Thyroid gland (tissue), 4 donors: Measurements from ENCODE around the gene OR51F1.

ENCODE experiments used
- POLR2A ChIP-seq, 2 donors: fragments of 450-650 bp; IDR thresholded peaks; one replicate each; pipeline ENCODE4 v1.6.1; 2017; ENCODE audit warnings: antibody characterized with exemption in 2 of 2, mild to moderate bottlenecking in 2 of 2, moderate library complexity in 1 of 2
- TF ChIP-seq, protein P1 (sequence below), 6 experiments: fragments of 200-600 bp in 3 of 6; fragments of 450-650 bp in 3 of 6; sonication (generic) in 3 of 6; IDR thresholded peaks; one replicate each; pipeline ENCODE4 v1.5.1; 2016 to 2019; ENCODE audit warnings: antibody characterized with exemption in 6 of 6, mild to moderate bottlenecking in 2 of 6, inconsistent platforms in 1 of 6, moderate library complexity in 1 of 6

DNA sequence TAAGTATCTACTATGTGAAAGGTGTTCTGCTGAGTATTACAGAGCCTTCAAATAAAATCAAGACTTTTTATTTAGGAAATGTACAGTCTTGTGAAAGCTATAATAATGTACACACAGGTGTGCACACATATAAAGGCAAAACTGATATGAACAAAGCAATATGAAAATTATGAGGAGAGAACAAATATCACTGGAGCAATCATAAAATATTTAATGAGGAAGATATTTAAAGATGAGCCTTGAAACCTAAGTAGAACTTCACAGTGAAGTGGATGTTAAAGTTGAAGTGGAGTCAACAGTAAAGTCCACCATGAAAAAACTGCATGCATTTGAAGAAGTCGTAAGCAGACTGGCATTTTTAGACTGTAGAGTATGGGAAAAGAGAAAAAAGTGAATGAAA, 18.5 kb downstream of the OR51F1 start:
- TF ChIP-seq, protein P1, sequence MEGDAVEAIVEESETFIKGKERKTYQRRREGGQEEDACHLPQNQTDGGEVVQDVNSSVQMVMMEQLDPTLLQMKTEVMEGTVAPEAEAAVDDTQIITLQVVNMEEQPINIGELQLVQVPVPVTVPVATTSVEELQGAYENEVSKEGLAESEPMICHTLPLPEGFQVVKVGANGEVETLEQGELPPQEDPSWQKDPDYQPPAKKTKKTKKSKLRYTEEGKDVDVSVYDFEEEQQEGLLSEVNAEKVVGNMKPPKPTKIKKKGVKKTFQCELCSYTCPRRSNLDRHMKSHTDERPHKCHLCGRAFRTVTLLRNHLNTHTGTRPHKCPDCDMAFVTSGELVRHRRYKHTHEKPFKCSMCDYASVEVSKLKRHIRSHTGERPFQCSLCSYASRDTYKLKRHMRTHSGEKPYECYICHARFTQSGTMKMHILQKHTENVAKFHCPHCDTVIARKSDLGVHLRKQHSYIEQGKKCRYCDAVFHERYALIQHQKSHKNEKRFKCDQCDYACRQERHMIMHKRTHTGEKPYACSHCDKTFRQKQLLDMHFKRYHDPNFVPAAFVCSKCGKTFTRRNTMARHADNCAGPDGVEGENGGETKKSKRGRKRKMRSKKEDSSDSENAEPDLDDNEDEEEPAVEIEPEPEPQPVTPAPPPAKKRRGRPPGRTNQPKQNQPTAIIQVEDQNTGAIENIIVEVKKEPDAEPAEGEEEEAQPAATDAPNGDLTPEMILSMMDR (IDR thresholded peaks at IDR 0.05), result no peak
- no peak for TF ChIP-seq POLR2A (IDR thresholded peaks at IDR 0.05)
